Measurements from ENCODE around the gene OR4F6. TPM values are rescaled to one million over a fixed set of nuclear protein-coding genes. Genes with fewer than 3 reads are reported as not detected.

Gene OR4F6
- total RNA-seq, 1 experiment from 2014 or later, result not detected

DNA sequence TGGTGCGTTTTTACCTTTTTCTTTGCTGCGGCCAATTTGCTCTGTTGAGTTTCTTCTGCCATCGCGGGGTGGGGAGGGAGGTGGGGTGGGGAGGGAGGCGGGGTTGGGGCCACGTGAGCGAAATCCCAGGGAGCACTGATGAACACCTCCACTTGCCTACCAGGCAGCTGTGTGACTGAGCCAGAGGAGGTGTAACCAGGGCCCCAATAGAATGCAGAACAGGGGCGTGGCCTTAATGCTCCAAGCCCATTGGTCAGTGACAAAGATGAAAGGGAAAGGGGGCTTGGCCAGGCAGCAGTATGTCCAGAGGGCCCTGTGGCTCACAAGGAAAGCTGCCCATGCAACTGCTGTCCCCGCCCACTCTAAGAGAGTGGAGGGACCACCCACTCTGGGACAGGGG is 21.4 kb upstream of the OR4F6 start:
- no peak overlapping the region for H3K4me3 Mint-ChIP-seq
- no peaks in the 10 kb centered on the region for H3K79me1 ChIP-seq (ENCODE audit: insufficient read depth, low read depth, low read length, poor library complexity, severe bottlenecking)
- no peak overlapping the region for H3K18ac ChIP-seq (ENCODE audit: insufficient read length, low read depth, low read length)
- H3K4me2 ChIP-seq (ENCODE audit: insufficient read depth, insufficient read length, low read length), result no peak overlapping the region
- H3K27me3 Mint-ChIP-seq (ENCODE audit: low read depth), result peaks cover 33% of the 10 kb centered on the region
- H2AFZ ChIP-seq (ENCODE audit: low read length), result no peak overlapping the region
- no peak overlapping the region for H2BK5ac ChIP-seq (ENCODE audit: insufficient read length, low read length)
- H3T11ph ChIP-seq (ENCODE audit: low read length), result no peak overlapping the region
- no peak overlapping the region for H3K9ac ChIP-seq (ENCODE audit: extremely low read depth, insufficient read length, low read length)
- no peak overlapping the region for H3K14ac ChIP-seq (ENCODE audit: insufficient read depth, low read length)
- no peak overlapping the region for H2BK15ac ChIP-seq (ENCODE audit: low read depth, low read length)
- H2BK20ac ChIP-seq (ENCODE audit: low read depth, low read length, poor library complexity, severe bottlenecking), result no peak overlapping the region
- H4K5ac ChIP-seq (ENCODE audit: insufficient read length, low read depth, low read length), result no peak overlapping the region
- H3K36me3 Mint-ChIP-seq (ENCODE audit: insufficient read depth in 1 of 3, low read depth in 3 of 3), result no peaks in the 10 kb centered on the region
- no peak overlapping the region for H2AK5ac ChIP-seq (ENCODE audit: insufficient read length, low read length)
- no peaks in the 10 kb centered on the region for H3K9me3 ChIP-seq (ENCODE audit: control insufficient read depth, low read depth, low read length)
- H2BK120ac ChIP-seq (ENCODE audit: low read depth, low read length, poor library complexity, severe bottlenecking), result no peak overlapping the region
- DNase-seq, result peak; percentile 77
- no CpG with 5 or more reads among the region's 9 CpGs for WGBS (ENCODE audit: extremely low coverage, insufficient read length, low lambda C conversion rate)
- H3K23me2 ChIP-seq (ENCODE audit: insufficient read length, low read depth, low read length, poor library complexity, severe bottlenecking), result no peaks in the 10 kb centered on the region
- H3K27me3 ChIP-seq (ENCODE audit: insufficient read depth, low read length), result no peaks in the 10 kb centered on the region
- H2BK12ac ChIP-seq (ENCODE audit: insufficient read length, low read depth, low read length), result no peak overlapping the region
- H3K9me3 Mint-ChIP-seq, result no peaks in the 10 kb centered on the region; a peak in 1 of 5 replicates
- no peak overlapping the region for H3K4ac ChIP-seq (ENCODE audit: low read depth, low read length)
- H4K91ac ChIP-seq (ENCODE audit: insufficient read length, low read depth, low read length), result no peak overlapping the region
- H3K27ac Mint-ChIP-seq, result no peak overlapping the region
- no peak overlapping the region for H3K23ac ChIP-seq (ENCODE audit: insufficient read length, low read depth, low read length)
- H4K8ac ChIP-seq (replicated peaks; ENCODE audit: insufficient read length, low read depth, low read length), result no peak overlapping the region
- no peak overlapping the region for H3K27ac ChIP-seq (ENCODE audit: insufficient read length, low read depth, low read length)
- H4K20me1 ChIP-seq (ENCODE audit: control insufficient read depth, insufficient read depth, insufficient read length), result no peaks in the 10 kb centered on the region
- TF ChIP-seq, protein P1, sequence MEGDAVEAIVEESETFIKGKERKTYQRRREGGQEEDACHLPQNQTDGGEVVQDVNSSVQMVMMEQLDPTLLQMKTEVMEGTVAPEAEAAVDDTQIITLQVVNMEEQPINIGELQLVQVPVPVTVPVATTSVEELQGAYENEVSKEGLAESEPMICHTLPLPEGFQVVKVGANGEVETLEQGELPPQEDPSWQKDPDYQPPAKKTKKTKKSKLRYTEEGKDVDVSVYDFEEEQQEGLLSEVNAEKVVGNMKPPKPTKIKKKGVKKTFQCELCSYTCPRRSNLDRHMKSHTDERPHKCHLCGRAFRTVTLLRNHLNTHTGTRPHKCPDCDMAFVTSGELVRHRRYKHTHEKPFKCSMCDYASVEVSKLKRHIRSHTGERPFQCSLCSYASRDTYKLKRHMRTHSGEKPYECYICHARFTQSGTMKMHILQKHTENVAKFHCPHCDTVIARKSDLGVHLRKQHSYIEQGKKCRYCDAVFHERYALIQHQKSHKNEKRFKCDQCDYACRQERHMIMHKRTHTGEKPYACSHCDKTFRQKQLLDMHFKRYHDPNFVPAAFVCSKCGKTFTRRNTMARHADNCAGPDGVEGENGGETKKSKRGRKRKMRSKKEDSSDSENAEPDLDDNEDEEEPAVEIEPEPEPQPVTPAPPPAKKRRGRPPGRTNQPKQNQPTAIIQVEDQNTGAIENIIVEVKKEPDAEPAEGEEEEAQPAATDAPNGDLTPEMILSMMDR (conservative IDR thresholded peaks at IDR 0.05), result no peak
- H3K4me1 Mint-ChIP-seq, result peaks cover 0 to 4% of the 10 kb centered on the region in 2 experiments; a peak in 2 of 4 replicates
- no peak overlapping the region for H3K56ac ChIP-seq (ENCODE audit: insufficient read length, low read depth, low read length)
- no peaks in the 10 kb centered on the region for H3K4me1 ChIP-seq (ENCODE audit: insufficient read depth, low read length)
- H3K79me2 ChIP-seq (ENCODE audit: insufficient read depth, low read length), result no peaks in the 10 kb centered on the region
